GM18909 (cell line): ENCODE results near the gene SLC22A31.
"Not testable (repeated sequence)": the region's sequence is repeated elsewhere in the genome, so short reads cannot be mapped to it uniquely, and the experiment has no call there.

ENCODE experiments used
- ATAC-seq: cut with Tn5 transposase; IDR thresholded peaks from one replicate; pipeline ENCODE4 v1.9.1; 2021; ENCODE audit warnings: mild to moderate bottlenecking; ENCODE audit not compliant: unreplicated experiment, poor library complexity

Gene SLC22A31

GRCh38 chr16:89194340-89195311, 5.7 kb downstream of the SLC22A31 start:
- ATAC-seq, result no peak

- no peak for ATAC-seq
Measured at GRCh38 chr16:89193576-89194293, 6.6 kb downstream of the SLC22A31 start.

GRCh38 chr16:89192956-89193575, 7.3 kb downstream of the SLC22A31 start:
- ATAC-seq, result no peak

GRCh38 chr16:89192186-89192955, 8.0 kb downstream of the SLC22A31 start:
- not testable (repeated sequence) for ATAC-seq

- ATAC-seq, result no peak
Measured at GRCh38 chr16:89191901-89192185, 8.5 kb downstream of the SLC22A31 start.

GRCh38 chr16:89191033-89191900, 9.1 kb downstream of the SLC22A31 start:
- ATAC-seq, result no peak

- ATAC-seq, result no peak
Measured at GRCh38 chr16:89190150-89190958, 10.0 kb downstream of the SLC22A31 start.

- ATAC-seq, result no peak
Measured at GRCh38 chr16:89189358-89190025, 10.8 kb downstream of the SLC22A31 start.

GRCh38 chr16:89188471-89189357, 11.6 kb downstream of the SLC22A31 start:
- ATAC-seq, result not testable (repeated sequence)

- no peak for ATAC-seq
Measured at GRCh38 chr16:89187770-89188392, 12.5 kb downstream of the SLC22A31 start.

GRCh38 chr16:89187032-89187769, 13.1 kb downstream of the SLC22A31 start:
- no peak for ATAC-seq

GRCh38 chr16:89186593-89187031, 13.7 kb downstream of the SLC22A31 start:
- ATAC-seq, result not testable (repeated sequence)

- not testable (repeated sequence) for ATAC-seq
Measured at GRCh38 chr16:89185887-89186592, 14.3 kb downstream of the SLC22A31 start.

GRCh38 chr16:89184933-89185794, 15.2 kb downstream of the SLC22A31 start:
- ATAC-seq, result no peak

- ATAC-seq, result no peak
Measured at GRCh38 chr16:89184677-89184932, 15.7 kb downstream of the SLC22A31 start.
